HG02798 (cell line): ENCODE measurements around the gene ARGFX.
"Not testable (repeated sequence)": the region's sequence is repeated elsewhere in the genome, so short reads cannot be mapped to it uniquely, and the experiment has no call there.

Source experiments
- ATAC-seq: cut with Tn5 transposase; IDR thresholded peaks from one replicate; pipeline ENCODE4 v1.9.1; 2021; ENCODE audit warnings: mild to moderate bottlenecking; ENCODE audit not compliant: unreplicated experiment, poor library complexity

Gene ARGFX

GRCh38 chr3:121567649-121568048 is at the start of gene ARGFX:
ARGFX (plus strand) TSS chr3:121567949; CDS start chr3:121570714, 2,765 bp downstream.
- no peak for ATAC-seq

- ATAC-seq: no peak
Observed at GRCh38 chr3:121517953-121518655, 49.6 kb upstream of the ARGFX start.

- ATAC-seq: no peak
Observed at GRCh38 chr3:121520510-121520909, 47.2 kb upstream of the ARGFX start.

- ATAC-seq: no peak
Observed at GRCh38 chr3:121529308-121529707, 38.4 kb upstream of the ARGFX start.

DNA sequence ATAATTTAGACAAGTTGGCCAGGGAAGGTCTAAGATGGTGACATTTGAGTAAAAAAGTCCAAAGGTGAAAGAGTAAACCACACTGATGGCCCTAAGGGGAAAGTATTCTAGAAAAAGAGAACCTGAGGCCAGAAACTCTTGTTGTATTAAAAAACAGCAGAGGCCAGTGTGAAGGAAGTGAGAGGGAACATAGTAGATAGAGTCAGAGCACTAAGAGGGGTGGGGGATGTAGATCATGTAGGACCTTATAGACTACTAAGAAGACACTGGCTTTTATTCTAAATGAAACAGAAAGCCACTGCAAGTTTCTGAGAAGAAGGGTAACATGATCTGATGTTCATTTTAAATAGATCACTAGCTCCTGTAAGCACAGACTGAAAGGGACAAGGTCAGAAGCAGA is 36.5 kb upstream of the ARGFX start:
- ATAC-seq: peak; percentile 56

GRCh38 chr3:121542924-121543323 is 24.8 kb upstream of the ARGFX start:
- no peak for ATAC-seq

DNA sequence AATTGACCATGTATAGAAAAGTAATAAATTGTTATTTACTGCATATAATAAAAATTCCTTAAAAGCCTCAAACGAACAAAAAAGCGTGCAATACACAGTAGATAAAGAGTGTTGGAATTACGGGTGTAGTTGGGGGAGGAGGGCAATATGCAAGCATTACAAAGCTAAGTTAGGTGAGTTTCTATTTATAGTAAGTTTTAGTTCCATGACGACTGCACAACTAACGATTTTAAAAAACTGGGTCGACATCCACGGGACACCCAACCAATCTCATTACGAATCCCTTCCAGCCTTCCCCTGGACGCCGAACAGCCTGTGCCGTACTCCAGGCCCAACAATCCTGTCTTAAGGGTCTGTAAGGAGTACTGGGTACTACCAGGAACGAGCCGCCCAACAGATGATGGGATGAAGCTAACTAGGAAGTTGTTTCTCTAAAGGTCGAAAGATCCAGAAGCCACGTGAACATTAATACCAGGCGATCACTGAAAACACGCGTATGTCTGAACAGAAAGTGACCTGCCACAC is 22.6 kb upstream of the ARGFX start:
- no peak for ATAC-seq

DNA sequence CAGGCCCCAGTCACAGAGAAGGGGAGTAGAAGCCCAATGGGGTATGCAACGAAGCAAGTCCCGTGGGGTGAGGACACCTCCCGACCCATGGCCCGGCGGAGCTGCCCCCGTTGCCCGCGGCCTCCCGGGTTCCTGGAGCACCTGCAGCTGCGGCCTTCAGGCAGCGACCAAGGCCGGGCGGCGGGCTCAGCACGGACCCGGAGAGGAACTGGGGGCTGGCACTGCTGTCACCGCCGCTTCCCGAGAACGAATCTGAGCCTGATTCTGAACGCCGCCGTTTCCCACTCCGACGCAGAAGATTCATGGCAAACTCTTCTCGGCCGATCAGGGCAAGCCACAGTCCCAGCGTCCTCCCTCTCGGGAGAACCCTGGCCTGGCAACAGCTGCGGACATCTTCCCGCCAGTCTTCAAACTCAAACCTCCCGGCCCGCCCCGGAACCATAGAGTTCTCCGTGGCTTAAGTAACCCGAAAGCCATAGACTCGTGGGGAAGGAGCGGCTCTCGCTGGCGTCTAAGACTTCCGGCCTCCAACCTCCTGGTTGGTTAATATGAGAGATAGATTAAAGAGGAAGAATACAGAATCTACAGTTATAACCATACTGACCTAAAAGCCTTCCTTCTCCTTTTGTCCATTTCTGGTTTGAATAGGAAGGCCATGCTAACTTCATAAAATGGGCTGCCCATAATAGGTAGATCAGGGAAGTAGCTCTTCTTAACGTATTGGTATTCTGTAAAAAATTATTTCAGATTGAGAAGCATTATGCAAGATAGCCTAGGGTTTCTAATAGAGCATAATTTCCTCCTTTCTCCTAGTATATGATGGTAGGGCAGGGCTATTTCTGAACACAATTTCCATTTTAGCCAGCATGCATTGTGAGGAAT is 21.9 kb upstream of the ARGFX start, which contains the start of gene POLQ:
TSS of gene POLQ (minus strand) at position 415 of the 882 bp plus-strand sequence. CDS start at position 304, 111 bp downstream.
- peak; percentile 86 for ATAC-seq

- ATAC-seq: no peak
Observed at GRCh38 chr3:121552379-121552778, 15.4 kb upstream of the ARGFX start.

- no peak for ATAC-seq
Observed at GRCh38 chr3:121552797-121553196, 15.0 kb upstream of the ARGFX start.

DNA sequence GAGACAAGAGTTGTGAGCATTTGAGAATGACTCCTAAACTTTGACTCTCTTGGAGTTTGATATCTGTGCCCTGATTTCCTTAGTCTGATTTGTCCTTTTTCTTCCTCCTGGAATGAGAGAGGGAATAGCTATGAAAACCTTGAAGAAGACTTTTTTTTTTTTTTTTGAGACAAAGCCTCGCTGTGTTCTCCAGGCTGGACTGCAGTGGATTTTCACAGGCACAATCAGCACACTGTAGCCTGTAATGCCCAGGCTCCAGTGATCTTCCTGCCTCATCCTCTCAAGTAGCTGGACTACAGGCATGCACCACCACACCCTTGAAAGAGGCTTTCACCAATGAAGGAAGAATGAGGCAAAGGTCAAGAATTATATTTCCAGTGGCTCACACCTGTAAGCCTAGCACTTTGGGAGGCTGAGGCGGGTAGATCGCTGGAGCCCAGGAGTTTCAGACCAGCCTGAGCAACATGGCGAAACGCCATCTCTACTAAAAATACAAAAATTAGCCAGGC is 10.3 kb upstream of the ARGFX start:
- ATAC-seq: no peak

GRCh38 chr3:121562148-121562547 is 5.6 kb upstream of the ARGFX start:
- ATAC-seq: no peak

GRCh38 chr3:121566773-121567172 is 976 bp upstream of the ARGFX start:
- ATAC-seq: no peak

GRCh38 chr3:121574449-121574848 is 6.7 kb downstream of the ARGFX start:
- ATAC-seq: no peak

- no peak for ATAC-seq
Observed at GRCh38 chr3:121581691-121582090, 13.9 kb downstream of the ARGFX start.

- peak; percentile 68 for ATAC-seq
Observed at GRCh38 chr3:121584418-121584817, 16.7 kb downstream of the ARGFX start.

DNA sequence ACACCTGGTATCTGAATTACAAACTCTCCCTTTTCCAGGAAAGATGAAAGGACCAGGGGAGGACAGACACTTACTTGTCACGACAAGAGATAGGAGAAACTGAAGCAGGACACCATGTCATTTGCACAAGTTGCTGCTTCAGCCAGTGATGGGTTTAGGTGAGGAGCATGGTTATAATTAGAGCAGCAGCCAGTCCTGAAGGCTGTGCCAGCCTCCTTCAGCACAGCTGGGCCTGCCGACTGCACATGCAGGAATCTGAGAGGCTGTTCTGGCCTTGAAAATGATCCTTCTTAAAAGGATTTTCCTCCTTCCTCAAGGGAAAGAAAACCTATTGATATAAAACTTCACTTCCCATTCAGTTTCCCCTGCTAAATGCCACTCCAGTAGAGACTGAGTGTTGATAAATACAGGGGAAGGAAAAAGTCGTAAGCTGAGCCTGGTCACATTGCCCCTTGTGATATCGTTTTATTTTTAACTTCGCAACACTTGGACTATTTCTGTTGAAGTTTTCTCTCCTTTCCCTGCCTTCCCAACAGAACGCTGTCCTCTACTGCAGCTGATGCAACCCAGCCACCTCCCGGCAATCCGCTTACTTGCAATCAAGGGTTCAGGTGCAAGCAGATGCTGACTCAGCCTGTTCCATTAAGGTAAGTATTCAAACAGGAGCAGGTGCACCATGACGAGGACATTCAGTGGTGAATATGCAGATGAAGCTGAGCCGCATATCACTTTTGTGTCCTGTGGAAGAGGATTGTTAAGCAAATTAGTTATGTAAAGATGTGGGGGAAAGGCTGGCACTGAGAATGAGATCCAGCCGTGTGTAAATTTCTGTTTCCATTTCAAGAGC is 25.3 kb downstream of the ARGFX start, which contains the start of gene FBXO40:
TSS of gene FBXO40 (plus strand) at position 524 of the 847 bp plus-strand sequence. CDS start 27,197 bp downstream, outside the sequence.
- ATAC-seq: peak; percentile 80

- ATAC-seq: not testable (repeated sequence)
Observed at GRCh38 chr3:121593806-121594205, 26.1 kb downstream of the ARGFX start.

DNA sequence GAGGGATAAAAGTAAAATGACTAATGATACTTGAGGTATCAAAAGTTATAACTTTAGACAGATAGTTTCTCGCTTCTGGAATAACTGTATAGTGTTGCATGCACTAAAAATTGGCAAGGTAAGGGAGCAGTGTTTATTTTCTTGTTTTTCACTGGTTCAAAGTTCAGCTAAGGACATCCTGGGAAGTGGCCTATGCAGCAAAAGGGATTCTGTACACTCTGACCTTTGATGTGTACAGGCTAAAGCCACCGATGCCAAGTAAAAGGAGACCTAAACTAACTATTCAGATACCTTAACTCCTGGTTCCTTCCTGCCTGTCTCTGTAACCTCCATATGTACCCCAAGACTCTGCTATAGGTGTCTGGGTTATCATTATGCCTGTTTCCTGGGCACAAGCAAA is 27.1 kb downstream of the ARGFX start:
- no peak for ATAC-seq
